HG03095 (cell line): ENCODE measurements around the gene SMARCA4.

Experiments
- ATAC-seq: cut with Tn5 transposase; IDR thresholded peaks from one replicate; pipeline ENCODE4 v1.9.1; 2021; ENCODE audit warnings: moderate library complexity; ENCODE audit not compliant: unreplicated experiment

The SMARCA4 gene

DNA sequence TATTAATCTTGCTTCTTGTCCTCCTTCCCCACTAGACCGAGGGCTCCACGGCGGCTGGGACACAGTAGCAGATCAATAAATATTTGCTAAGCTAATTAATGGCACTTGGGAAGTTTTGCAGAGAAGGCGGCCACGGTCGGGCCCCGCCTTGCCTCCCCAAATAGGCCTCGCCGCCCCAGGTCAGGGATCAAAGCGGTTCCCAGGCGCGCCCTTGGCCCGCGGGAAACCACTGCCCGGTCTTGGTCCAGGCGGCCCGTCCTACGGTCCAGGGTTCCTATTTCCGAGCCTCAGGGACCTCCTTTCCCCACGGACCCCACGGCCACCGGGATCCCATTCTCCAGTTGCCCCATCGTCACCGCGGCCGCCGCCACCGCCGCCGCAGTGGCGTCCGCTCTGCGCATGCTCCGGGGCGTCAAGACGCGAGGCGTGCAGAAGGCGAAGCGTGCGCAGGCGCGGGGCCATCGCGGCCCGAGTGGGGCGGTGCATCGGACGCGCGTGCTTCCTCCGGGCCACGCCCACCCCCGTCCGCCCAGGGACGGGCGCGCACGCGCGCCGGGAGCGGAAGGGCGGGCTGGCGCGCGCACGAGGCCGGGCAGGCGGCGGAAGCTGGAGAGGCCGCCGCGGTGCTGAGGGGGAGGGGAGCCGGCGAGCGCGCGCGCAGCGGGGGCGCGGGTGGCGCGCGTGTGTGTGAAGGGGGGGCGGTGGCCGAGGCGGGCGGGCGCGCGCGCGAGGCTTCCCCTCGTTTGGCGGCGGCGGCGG, at the start of gene SMARCA4:
SMARCA4 (plus strand) TSS at position 717 of the 759 bp plus-strand sequence. CDS start 23,122 bp downstream, outside the sequence.
- peak; percentile 56 for ATAC-seq

DNA sequence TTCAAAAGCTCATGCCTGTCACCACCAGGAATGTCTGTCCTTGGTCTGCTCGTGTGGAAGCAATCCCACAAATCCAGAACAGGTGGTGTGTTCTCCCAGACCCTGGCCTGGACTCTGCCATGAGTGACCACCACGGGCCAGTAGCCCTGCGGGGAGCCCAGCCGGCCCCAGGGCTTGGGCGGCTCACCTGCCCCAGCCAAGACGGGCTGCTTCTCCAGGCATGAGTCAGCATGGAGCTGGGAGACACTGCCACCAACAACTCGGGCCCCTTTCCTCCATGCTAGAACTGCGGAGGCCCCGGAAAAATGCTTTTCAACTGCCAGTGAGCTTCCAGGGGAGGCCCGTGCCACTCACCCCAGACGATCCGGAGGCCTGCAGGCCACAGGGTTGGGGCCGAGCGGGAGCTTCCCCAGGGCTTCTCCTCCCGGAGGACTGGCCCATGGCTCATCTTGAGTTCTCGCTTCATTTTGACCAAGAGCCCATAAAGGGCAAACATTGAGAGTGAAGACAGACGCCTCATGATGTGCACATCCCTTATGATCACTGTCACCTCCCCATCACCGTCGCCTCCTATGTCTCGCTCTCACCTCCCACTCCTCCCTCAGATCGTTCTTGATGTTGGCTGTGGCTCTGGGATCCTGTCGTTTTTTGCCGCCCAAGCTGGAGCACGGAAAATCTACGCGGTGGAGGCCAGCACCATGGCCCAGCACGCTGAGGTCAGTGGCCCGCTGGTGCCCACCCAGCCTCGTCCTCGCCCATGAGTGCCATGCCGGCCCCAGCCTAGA, 49.1 kb upstream of the SMARCA4 start:
- ATAC-seq = no peak

DNA sequence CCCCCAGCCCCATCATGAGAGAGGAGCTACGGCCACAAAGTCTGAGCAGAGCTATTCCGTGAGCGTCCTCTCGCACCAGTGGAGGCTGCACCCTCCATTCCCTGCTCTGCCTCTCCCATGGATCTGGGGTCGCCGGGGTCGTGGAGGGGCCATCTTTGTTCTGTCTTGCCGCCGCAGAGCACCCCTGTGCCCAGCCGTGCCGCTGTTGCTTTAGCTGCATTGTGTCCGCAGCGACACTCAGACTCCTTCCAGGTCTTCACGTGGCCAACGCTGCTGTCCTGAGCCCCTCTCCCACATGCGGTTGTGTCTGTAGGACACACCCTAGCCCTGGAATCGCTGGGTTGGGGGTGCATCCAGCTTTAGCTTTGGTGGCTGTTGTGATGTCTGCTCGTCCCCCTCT, 48.2 kb upstream of the SMARCA4 start:
- ATAC-seq = no peak

DNA sequence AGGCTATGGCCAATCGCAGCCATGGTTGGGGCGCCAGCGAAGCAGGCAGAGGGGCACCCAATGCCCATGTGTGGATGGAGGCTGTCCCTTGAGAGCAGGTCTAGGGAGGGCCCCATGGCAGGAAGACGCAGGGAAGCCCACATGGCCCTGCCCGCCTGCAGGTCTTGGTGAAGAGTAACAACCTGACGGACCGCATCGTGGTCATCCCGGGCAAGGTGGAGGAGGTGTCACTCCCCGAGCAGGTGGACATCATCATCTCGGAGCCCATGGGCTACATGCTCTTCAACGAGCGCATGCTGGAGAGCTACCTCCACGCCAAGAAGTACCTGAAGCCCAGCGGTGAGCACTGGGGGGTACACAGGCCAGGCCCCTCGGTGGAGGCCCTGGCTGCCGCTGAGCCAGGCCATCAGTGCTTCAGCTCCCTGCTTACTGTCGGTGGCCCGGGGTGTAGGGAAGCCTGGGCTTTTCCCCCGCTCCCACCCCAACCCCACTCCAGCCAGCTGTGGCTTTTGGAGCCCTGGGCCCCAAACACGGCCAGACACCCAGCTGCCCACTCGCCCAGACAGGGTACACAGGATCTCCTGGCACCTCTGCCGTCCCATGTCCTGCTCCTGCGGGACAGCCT, 47.0 kb upstream of the SMARCA4 start:
- ATAC-seq = no peak

DNA sequence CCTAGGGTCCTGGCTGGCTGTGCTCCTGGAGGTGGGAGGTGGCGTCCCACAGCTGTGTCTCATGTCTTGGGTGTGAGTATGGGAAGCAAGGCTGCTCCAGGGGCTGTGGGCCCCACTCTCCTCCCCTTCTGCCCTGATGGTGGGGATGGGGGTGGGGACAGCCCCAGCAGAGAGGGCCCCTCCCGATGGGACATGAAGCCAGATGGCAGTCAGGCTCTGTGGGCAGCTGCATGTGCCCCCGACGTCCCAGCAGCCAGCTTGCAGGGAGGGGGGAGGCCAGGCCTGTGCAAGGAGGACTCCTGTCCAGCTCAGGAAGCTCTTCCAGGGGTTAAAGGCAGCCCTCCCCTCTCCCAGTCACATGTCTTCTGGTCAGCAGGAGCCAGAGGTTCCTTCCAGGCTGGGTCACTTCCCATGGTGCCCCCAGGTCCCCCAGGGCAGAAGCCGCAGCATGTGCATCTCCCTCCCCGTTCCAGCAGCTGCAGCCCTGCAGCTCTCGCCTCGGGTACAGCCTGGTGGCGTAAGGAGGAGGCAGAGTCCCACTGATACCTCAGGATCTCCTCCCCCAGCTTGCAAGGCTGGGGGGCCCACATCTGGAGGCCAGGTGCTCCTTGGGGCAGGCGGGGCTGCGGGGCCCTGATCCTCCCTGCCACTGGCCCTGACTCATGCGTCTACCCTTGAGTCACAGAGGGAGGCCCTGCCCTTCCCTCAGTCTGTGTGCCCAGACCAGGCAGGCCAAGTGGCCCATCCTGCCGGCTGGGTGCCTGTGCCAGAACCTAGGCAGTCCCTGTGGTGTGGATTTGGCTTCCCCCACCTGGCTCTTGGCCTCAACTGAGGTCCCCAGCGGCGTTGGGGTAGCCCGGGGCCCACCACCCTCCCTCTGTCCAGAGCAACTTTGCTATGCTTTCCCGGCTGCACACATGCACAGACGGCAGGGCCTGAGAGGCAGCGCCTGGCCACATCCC, 45.4 kb upstream of the SMARCA4 start:
- no peak for ATAC-seq

DNA sequence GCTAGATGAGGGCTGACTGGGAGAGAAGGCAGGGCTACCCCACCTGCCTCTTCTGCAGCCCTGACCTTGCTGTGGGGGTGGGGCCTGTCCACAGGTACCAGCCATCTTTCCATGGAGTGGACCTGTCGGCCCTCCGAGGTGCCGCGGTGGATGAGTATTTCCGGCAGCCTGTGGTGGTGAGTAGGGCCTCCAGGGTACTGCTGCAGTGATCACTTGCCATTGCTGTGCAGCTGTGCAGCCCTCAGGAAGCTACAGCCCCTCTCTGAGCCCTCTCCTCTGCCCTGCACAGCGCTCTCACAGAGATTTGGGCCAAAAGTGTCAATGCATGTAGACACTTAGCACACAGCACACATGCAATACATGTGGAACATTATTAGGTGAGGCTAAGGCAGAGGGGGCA, 44.2 kb upstream of the SMARCA4 start:
- ATAC-seq = no peak

DNA sequence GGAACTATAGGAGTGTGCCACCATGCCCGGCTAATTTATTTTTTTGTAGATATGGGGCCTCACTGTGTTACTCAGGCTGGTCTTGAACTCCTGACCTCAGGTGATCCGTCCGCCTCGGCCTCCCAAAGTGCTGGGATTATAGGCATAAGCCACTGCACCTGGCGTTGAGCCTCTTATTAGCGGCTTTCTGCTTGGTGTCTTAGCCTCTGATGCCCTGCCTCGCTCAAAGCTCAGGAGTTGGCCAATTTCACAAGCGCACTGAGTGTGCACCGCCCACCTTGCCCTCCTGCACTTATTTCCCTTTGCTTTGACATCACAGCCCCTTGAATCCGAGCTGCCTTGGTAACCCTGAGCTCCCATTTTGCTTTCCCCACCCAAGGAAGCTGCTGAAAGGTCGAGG, 42.5 kb upstream of the SMARCA4 start:
- ATAC-seq = no peak

DNA sequence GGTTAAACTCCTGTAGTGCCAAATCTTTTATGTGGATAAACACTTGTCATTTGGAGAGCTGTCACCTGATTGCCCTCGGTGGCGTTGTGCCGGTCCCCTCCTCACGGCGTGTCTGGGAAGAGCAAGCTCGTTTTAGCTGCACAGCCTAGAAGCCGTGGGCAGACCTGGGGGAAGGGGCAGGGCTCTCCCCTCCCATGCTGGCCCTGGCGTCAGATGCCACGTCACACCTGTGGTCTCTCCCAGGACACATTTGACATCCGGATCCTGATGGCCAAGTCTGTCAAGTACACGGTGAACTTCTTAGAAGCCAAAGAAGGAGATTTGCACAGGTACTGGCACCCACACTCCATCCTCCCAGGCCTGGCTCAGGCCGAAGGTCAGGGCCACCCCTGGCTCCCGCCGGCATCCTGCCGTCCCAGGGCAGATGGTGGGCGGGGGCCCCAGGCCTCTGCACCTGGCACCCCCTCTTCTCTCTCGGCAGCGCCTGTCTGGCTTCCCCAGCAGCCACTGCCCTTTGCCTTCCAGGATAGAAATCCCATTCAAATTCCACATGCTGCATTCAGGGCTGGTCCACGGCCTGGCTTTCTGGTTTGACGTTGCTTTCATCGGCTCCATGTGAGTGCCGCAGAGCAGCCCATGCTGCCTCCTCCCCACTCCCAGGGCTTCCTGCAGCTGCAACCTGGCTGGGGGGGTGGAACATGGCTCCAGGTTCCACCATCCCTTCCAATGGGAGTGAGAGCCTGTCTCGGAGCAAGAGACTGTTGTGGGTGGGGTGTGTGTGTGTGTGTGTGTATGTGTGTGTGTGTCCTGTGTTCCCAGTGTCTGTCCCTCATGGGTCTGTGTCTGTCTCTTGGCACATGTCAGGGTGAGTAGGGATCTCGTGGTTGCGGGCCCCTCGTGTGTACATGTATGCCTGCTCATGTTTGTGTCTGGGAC, 41.2 kb upstream of the SMARCA4 start:
- no peak for ATAC-seq

DNA sequence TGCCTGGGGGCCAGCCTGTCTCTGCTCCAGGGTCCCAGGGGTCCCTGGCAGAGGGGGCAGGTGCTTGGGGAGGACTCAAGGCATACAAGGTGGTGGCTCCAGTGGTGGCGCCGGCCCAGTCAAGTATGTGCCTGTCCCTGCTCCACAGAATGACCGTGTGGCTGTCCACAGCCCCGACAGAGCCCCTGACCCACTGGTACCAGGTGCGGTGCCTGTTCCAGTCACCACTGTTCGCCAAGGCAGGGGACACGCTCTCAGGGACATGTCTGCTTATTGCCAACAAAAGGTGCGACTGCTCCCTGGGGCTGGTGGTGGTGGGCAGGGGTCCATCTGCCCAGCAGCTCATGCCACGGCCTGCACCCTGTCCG, 40.6 kb upstream of the SMARCA4 start:
- no peak for ATAC-seq

DNA sequence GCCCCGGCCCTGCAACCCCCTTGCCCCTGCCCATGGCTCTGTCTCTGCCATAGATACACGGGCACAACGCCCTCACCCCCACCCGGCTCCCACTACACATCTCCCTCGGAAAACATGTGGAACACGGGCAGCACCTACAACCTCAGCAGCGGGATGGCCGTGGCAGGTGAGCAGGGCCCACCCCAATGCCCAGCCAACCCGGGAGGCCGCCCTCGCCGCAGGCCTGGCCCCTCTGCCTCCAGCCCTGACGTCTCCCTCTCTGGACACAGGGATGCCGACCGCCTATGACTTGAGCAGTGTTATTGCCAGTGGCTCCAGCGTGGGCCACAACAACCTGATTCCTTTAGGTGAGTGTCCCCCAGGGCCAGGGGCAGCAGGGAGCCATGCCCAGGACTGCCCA, 40.0 kb upstream of the SMARCA4 start:
- no peak for ATAC-seq

DNA sequence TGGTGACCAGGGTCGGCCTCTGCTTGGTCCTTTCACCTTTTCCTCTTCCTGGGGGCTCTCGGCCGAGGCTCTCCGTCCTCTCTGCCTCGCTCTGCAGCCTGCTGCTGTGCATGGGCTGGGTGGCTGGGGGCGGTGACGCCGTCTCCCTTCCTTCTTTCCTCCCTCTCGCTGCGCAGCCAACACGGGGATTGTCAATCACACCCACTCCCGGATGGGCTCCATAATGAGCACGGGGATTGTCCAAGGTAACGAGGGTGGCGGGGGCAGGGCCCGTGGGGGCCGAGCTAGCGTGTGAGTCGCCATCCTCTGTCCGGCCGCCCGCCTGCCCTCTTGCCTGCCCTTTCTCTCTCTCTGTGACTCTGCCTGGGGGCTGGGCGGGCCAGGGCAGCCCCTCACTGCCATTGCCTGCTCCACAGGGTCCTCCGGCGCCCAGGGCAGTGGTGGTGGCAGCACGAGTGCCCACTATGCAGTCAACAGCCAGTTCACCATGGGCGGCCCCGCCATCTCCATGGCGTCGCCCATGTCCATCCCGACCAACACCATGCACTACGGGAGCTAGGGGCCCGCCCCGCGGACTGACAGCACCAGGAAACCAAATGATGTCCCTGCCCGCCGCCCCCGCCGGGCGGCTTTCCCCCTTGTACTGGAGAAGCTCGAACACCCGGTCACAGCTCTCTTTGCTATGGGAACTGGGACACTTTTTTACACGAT, 39.5 kb upstream of the SMARCA4 start:
- ATAC-seq = no peak

DNA sequence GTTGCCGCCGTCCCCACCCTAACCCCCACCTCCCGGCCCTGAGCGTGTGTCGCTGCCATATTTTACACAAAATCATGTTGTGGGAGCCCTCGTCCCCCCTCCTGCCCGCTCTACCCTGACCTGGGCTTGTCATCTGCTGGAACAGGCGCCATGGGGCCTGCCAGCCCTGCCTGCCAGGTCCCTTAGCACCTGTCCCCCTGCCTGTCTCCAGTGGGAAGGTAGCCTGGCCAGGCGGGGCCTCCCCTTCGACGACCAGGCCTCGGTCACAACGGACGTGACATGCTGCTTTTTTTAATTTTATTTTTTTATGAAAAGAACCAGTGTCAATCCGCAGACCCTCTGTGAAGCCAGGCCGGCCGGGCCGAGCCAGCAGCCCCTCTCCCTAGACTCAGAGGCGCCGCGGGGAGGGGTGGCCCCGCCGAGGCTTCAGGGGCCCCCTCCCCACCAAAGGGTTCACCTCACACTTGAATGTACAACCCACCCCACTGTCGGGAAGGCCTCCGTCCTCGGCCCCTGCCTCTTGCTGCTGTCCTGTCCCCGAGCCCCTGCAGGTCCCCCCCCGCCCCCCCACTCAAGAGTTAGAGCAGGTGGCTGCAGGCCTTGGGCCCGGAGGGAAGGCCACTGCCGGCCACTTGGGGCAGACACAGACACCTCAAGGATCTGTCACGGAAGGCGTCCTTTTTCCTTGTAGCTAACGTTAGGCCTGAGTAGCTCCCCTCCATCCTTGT, 38.8 kb upstream of the SMARCA4 start:
- no peak for ATAC-seq

DNA sequence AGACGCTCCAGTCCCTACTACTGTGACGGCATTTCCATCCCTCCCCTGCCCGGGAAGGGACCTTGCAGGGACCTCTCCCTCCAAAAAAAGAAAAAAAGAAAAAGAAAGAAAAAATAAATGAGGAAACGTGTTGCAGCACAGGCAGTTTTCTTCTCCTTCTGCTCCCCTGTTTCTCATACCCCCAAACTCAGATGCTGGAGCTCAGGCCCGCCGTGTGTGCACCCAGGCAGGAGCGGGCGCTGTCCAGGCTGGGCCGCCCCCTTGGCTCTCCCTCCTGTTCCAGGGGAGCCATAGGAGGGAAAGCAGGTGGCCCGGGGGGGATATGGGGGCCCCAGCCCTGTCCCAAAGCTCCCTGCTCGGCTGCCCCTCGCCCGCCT, 38.2 kb upstream of the SMARCA4 start:
- ATAC-seq = no peak

DNA sequence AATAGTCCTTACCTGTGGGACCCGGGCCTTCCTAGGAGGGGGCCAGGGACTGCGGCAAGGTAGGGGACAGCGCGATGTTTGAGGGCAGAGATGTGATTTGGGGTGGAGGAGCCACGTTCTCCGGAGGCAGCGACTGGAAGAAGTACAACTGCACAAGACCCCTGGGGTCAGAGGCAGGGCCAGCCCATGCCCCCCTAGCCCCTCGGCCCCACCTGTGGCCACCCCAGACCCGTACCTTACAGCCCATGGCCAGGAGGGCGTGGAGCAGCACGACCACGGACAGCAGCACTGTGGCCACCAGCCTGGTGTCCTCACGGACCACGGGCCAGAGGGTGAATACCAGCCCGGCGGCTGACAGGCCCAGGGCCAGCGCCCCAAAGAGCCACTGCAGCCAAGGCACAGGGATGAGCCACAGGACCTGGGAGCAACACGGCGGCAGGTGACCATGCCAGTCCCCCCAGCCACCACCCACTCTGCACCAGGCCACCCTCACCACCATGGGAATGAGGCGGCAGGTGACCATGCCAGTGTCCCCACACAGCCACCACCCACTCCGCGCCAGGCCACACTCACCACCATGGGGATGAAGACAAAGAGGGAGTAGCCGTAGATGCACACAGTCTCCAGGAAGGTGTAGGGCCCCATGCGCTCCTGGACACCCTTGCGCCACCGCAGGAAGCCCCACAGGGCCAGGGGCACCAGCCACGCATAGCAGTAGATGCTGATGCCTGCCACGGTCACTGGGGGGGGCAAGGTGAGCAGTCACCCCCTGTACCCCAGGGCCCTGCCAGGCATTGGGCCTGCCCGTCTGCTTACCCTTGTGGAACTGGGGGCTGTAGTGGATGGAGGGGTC, 37.3 kb upstream of the SMARCA4 start:
- ATAC-seq = no peak

DNA sequence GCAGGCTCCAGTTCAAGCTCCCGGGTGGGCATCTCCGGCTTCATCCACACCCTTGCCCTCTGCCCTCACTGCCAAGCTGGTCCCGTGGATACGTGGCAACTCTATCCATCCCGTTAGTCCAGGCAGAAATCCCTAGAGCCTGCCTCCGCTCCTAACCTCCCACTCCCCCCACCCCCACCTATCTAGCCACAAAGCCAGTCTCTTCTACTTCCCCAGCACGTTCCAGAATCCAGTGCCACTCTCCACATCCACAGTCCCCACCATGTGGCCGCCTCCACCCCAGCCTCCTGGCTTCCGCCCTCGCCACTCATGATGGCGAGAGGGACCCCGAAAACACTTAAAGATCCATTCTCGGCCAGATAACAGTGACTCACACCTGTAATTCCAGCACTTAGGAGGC, 36.2 kb upstream of the SMARCA4 start:
- no peak for ATAC-seq

DNA sequence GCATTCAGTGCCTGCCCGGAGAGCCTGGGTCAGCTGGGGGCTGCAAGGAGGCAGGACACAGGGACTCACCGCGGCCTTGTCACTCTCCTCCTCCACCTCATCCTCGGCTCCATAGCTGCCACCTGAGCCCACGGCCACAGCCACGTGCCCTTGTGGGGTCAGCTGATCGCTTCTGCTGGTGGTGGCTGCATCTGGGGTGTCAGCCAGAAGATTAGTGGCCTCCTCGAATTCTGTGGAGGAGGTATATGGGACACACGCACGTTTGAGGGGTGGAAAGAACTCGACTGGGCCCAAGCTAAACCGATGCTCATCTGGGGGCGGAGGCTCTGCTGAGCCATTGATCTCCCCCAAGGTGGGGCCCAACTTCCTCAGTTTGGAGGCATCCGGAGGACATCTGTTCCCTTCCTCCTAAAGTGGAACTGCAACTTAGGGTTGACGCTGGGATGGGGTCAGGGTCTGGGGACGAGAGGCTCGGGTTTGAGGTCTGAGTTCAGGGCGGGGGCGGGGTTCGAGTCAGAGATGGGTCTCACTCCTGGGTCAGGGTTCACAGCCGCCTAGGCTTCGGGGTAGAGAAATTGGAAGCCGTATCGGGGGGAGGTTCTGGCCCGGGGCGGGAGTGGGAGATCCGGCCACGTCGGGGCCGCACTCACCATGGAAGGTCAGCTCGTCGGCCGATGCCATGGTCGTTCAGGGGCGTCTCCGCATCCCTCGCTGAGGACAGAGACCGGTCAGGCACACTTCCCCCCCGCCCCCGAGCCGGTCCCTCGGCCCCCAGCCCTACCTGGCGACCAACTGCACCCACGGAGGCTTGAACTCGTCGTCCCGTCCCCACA, 32.9 kb upstream of the SMARCA4 start:
- ATAC-seq = no peak
